Trophoblast cell (in vitro differentiated cells and primary cell): ENCODE measurements around the gene SLC9C1.

Source experiments
- DNase-seq, 2 donors: peaks; one replicate each; pipeline ENCODE4 v3.0.0-alpha.2; 2016
- H2AFZ ChIP-seq: 2 replicates; pipeline ENCODE4 v1.6.1; 2013; ENCODE audit warnings: low read length, moderate library complexity, mild to moderate bottlenecking; ENCODE audit not compliant: insufficient read depth, poor library complexity
- H2AK5ac ChIP-seq: 2 replicates; pipeline ENCODE4 v1.6.1; 2013; ENCODE audit warnings: mild to moderate bottlenecking, low read length
- H2BK120ac ChIP-seq: 2 replicates; pipeline ENCODE4 v1.6.1; 2013; ENCODE audit warnings: low read length, mild to moderate bottlenecking, moderate library complexity; ENCODE audit not compliant: insufficient read depth, poor library complexity
- H2BK12ac ChIP-seq: 2 replicates; pipeline ENCODE4 v1.6.1; 2013; ENCODE audit warnings: mild to moderate bottlenecking, low read length, moderate library complexity
- H2BK5ac ChIP-seq: 2 replicates; pipeline ENCODE4 v1.6.1; 2013; ENCODE audit warnings: low read length, low read depth, moderate library complexity, mild to moderate bottlenecking; ENCODE audit not compliant: poor library complexity
- H3K14ac ChIP-seq: 2 replicates; pipeline ENCODE4 v1.6.1; 2013; ENCODE audit warnings: mild to moderate bottlenecking, low read length
- H3K18ac ChIP-seq: 2 replicates; pipeline ENCODE4 v1.6.1; 2013; ENCODE audit warnings: mild to moderate bottlenecking, low read length
- H3K23ac ChIP-seq: 2 replicates; pipeline ENCODE4 v1.6.1; 2013; ENCODE audit warnings: low read length
- H3K27ac ChIP-seq: 2 replicates; pipeline ENCODE4 v1.5.1; 2013; ENCODE audit warnings: low read depth, mild to moderate bottlenecking, inconsistent platforms, low read length, moderate library complexity
- H3K27me3 ChIP-seq: 2 replicates; pipeline ENCODE4 v1.6.1; 2013; ENCODE audit warnings: inconsistent platforms, mild to moderate bottlenecking, low read length, moderate library complexity; ENCODE audit not compliant: insufficient read depth
- H3K36me3 ChIP-seq, 2 experiments: 1 replicate in 1 of 2; 2 replicates in 1 of 2; pipeline ENCODE4 v1.6.1; 2013; ENCODE audit warnings: low read length in 2 of 2, mild to moderate bottlenecking in 2 of 2, moderate library complexity in 1 of 2; ENCODE audit not compliant: insufficient read depth in 2 of 2, control insufficient read depth in 1 of 2
- H3K4ac ChIP-seq: 2 replicates; pipeline ENCODE4 v1.6.1; 2013; ENCODE audit warnings: low read depth, mild to moderate bottlenecking, low read length, moderate library complexity
- H3K4me1 ChIP-seq, 2 experiments: 1 replicate in 1 of 2; 2 replicates in 1 of 2; pipeline ENCODE4 v1.6.1; 2013; ENCODE audit warnings: low read length in 2 of 2, mild to moderate bottlenecking in 2 of 2, moderate library complexity in 1 of 2; ENCODE audit not compliant: insufficient read depth in 2 of 2, control insufficient read depth in 1 of 2
- H3K4me2 ChIP-seq: 2 replicates; pipeline ENCODE4 v1.6.1; 2013; ENCODE audit warnings: inconsistent platforms, mild to moderate bottlenecking, low read length, moderate library complexity
- H3K4me3 ChIP-seq: 2 replicates; pipeline ENCODE4 v1.5.1; 2013; ENCODE audit warnings: mild to moderate bottlenecking, low read depth, low read length, inconsistent platforms
- H3K79me1 ChIP-seq: one replicate; pipeline ENCODE4 v1.6.1; 2013; ENCODE audit warnings: low read length
- H3K79me2 ChIP-seq: 2 replicates; pipeline ENCODE4 v1.6.1; 2013; ENCODE audit warnings: low read length, mild to moderate bottlenecking; ENCODE audit not compliant: control insufficient read depth, insufficient read depth, poor library complexity
- H3K9ac ChIP-seq: 2 replicates; pipeline ENCODE4 v1.6.1; 2013; ENCODE audit warnings: mild to moderate bottlenecking, low read length
- H3K9me3 ChIP-seq: 2 replicates; pipeline ENCODE4 v1.6.1; 2013; ENCODE audit warnings: low read depth, mild to moderate bottlenecking, control low read depth, inconsistent platforms, low read length; ENCODE audit not compliant: insufficient read depth
- H4K12ac ChIP-seq: 2 replicates; pipeline ENCODE4 v1.6.1; 2013; ENCODE audit warnings: low read depth, mild to moderate bottlenecking, low read length, moderate library complexity
- H4K8ac ChIP-seq: 2 replicates; pipeline ENCODE4 v1.6.1; 2013; ENCODE audit warnings: low read depth, mild to moderate bottlenecking, low read length, moderate library complexity
- H4K91ac ChIP-seq: one replicate; pipeline ENCODE4 v1.6.1; 2013; ENCODE audit warnings: low read depth, mild to moderate bottlenecking, low read length, moderate library complexity
- WGBS: extraction: QIAGEN DNeasy Blood & Tissue Kit; methylation state at CpG from one replicate; pipeline ENCODE4 v1.1.7; 2013; ENCODE audit warnings: missing lambda C conversion rate; ENCODE audit not compliant: insufficient read length, insufficient coverage; ENCODE audit errors: extremely low coverage; 5-methylcytosine and 5-hydroxymethylcytosine counted together

SLC9C1 gene

GRCh38 chr3:112134335-112135124, 159.5 kb downstream of the SLC9C1 start:
- WGBS: no CpG with 5 or more reads among the region's 8 CpGs
- Histone ChIP-seq H2AK5ac (no peak overlapping the region), H2BK120ac (no peak overlapping the region), H3K14ac (no peak overlapping the region), H3K9ac (no peak overlapping the region), H3K4ac (no peak overlapping the region), H3K9me3 (no peaks in the 10 kb centered on the region), H4K8ac (no peak overlapping the region), H2BK5ac (no peak overlapping the region), H3K79me1 (no peaks in the 10 kb centered on the region), H2AFZ (no peak overlapping the region), H3K79me2 (no peaks in the 10 kb centered on the region), H3K23ac (peak overlapping the region; percentile 71), H2BK12ac (no peak overlapping the region), H3K4me2 (no peak overlapping the region), H3K27me3 (no peaks in the 10 kb centered on the region), H3K4me1 (peaks cover 0 to 3% of the 10 kb centered on the region in 2 experiments), H4K91ac (no peak overlapping the region), H3K27ac (no peak overlapping the region), H3K18ac (no peak overlapping the region), H3K4me3 (no peak overlapping the region), H4K12ac (no peak overlapping the region), H3K36me3 (no peaks in the 10 kb centered on the region)
- DNase-seq: peak in 1 of 2 donors; percentile 12

GRCh38 chr3:112133626-112134334, 160.2 kb downstream of the SLC9C1 start:
- Histone ChIP-seq H3K4me3 (no peak overlapping the region), H2BK120ac (no peak overlapping the region), H3K36me3 (no peaks in the 10 kb centered on the region), H3K9me3 (no peaks in the 10 kb centered on the region), H2AFZ (no peak overlapping the region), H3K4ac (no peak overlapping the region), H4K12ac (no peak overlapping the region), H3K23ac (peak overlapping the region; percentile 71), H2BK5ac (no peak overlapping the region), H3K14ac (no peak overlapping the region), H3K27ac (no peak overlapping the region), H2BK12ac (no peak overlapping the region), H3K9ac (no peak overlapping the region), H3K18ac (no peak overlapping the region), H2AK5ac (no peak overlapping the region), H4K8ac (no peak overlapping the region), H4K91ac (no peak overlapping the region), H3K27me3 (no peaks in the 10 kb centered on the region), H3K4me1 (peaks cover 0 to 4% of the 10 kb centered on the region in 2 experiments), H3K79me2 (no peaks in the 10 kb centered on the region), H3K79me1 (no peaks in the 10 kb centered on the region), H3K4me2 (no peak overlapping the region)
- WGBS: no CpG with 5 or more reads among the region's 5 CpGs
- DNase-seq: no peak

GRCh38 chr3:112132975-112133448, 161.0 kb downstream of the SLC9C1 start, which contains the start of gene GCSAM:
Gene GCSAM (minus strand): TSS chr3:112133248. CDS start chr3:112133120, 128 bp downstream.
- Histone ChIP-seq H3K27me3 (no peaks in the 10 kb centered on the region), H3K4ac (no peak within 1 kb of the TSS), H2BK5ac (no peak within 1 kb of the TSS), H3K14ac (no peak within 1 kb of the TSS), H3K4me3 (no peak within 1 kb of the TSS), H2BK120ac (no peak within 1 kb of the TSS), H2AK5ac (no peak within 1 kb of the TSS), H3K4me1 (peaks cover 0 to 5% of the 10 kb centered on the region in 2 experiments), H3K9me3 (no peaks in the 10 kb centered on the region), H2BK12ac (no peak within 1 kb of the TSS), H3K79me1 (no peaks in the 10 kb centered on the region), H3K18ac (no peak within 1 kb of the TSS), H4K12ac (no peak within 1 kb of the TSS), H3K23ac (peak within 1 kb of the TSS; percentile 71), H2AFZ (no peak within 1 kb of the TSS), H4K8ac (no peak within 1 kb of the TSS), H3K79me2 (no peaks in the 10 kb centered on the region), H3K4me2 (no peak within 1 kb of the TSS), H3K36me3 (no peaks in the 10 kb centered on the region), H4K91ac (no peak within 1 kb of the TSS), H3K9ac (no peak within 1 kb of the TSS), H3K27ac (no peak within 1 kb of the TSS)
- WGBS: no CpG with 5 or more reads among the region's 5 CpGs
- peak; percentile 7 to 37 for DNase-seq

GRCh38 chr3:112132554-112132953, 161.5 kb downstream of the SLC9C1 start:
- Histone ChIP-seq H2BK120ac (no peak overlapping the region), H3K9me3 (no peaks in the 10 kb centered on the region), H3K4me2 (no peak overlapping the region), H2AFZ (no peak overlapping the region), H3K4me3 (no peak overlapping the region), H3K4ac (no peak overlapping the region), H2AK5ac (no peak overlapping the region), H3K9ac (no peak overlapping the region), H3K23ac (no peak overlapping the region), H3K79me1 (peaks cover 3% of the 10 kb centered on the region), H4K8ac (no peak overlapping the region), H3K4me1 (peaks cover 3 to 9% of the 10 kb centered on the region in 2 experiments), H4K91ac (no peak overlapping the region), H3K27me3 (no peaks in the 10 kb centered on the region), H3K27ac (no peak overlapping the region), H3K36me3 (no peaks in the 10 kb centered on the region), H3K14ac (no peak overlapping the region), H3K79me2 (no peaks in the 10 kb centered on the region), H4K12ac (no peak overlapping the region), H2BK5ac (no peak overlapping the region), H3K18ac (no peak overlapping the region), H2BK12ac (no peak overlapping the region)
- DNase-seq: no peak
- WGBS: no CpG with 5 or more reads among the region's 1 CpG
